SK-N-SH treated with all-trans-retinoic acid at 6 μM for 48 hours (cell line): ENCODE data around the gene PTOV1.

Experiments
- ATAC-seq: fragments of 200-7000 bp; cut with Tn5 transposase; 3 replicates; pipeline ENCODE4 v1.9.1; 2020; ENCODE audit warnings: mild to moderate bottlenecking, moderate library complexity
- ARNTL ChIP-seq: fragments of 450-650 bp; formaldehyde crosslinking; IDR thresholded peaks from 2 replicates; pipeline ENCODE4 v1.5.0; 2020; ENCODE audit warnings: low read depth, mild to moderate bottlenecking, moderate library complexity, borderline replicate concordance
- BACH2 ChIP-seq: fragments of 250-450 bp; sonication (Bioruptor Pico); IDR thresholded peaks from 2 replicates; pipeline ENCODE4 v1.9.0; 2021; ENCODE audit warnings: mild to moderate bottlenecking, borderline replicate concordance
- CSDC2 ChIP-seq: fragments of 250-450 bp; sonication (Bioruptor Pico); IDR thresholded peaks from 2 replicates; pipeline ENCODE4 v1.5.0; 2020; ENCODE audit warnings: mild to moderate bottlenecking, moderate library complexity
- ESRRG ChIP-seq: fragments of 250-450 bp; sonication (Bioruptor Pico); IDR thresholded peaks from 2 replicates; pipeline ENCODE4 v1.6.1; 2021; ENCODE audit warnings: mild to moderate bottlenecking
- GLIS3 ChIP-seq: fragments of 250-450 bp; sonication (Bioruptor Pico); IDR thresholded peaks from 2 replicates; pipeline ENCODE4 v1.5.0; 2020; ENCODE audit warnings: mild to moderate bottlenecking, moderate library complexity
- OSR1 ChIP-seq: fragments of 250-450 bp; sonication (Bioruptor Pico); IDR thresholded peaks from 2 replicates; pipeline ENCODE4 v1.8.0; 2022; ENCODE audit warnings: moderate library complexity, mild to moderate bottlenecking, inconsistent platforms
- PPARA ChIP-seq: fragments of 250-450 bp; sonication (Bioruptor Pico); IDR thresholded peaks from 2 replicates; pipeline ENCODE4 v1.5.0; 2020; ENCODE audit warnings: mild to moderate bottlenecking, borderline replicate concordance
- RARB ChIP-seq: fragments of 250-450 bp; sonication (Bioruptor Pico); IDR thresholded peaks from 2 replicates; pipeline ENCODE4 v1.8.0; 2021; ENCODE audit warnings: mild to moderate bottlenecking, moderate library complexity
- TCF4 ChIP-seq: fragments of 250-450 bp; sonication (Bioruptor Pico); IDR thresholded peaks from 2 replicates; pipeline ENCODE4 v1.8.0; 2021; ENCODE audit warnings: mild to moderate bottlenecking, moderate library complexity, borderline replicate concordance
- TOX ChIP-seq: fragments of 250-450 bp; sonication (Bioruptor Pico); IDR thresholded peaks from 2 replicates; pipeline ENCODE4 v1.8.0; 2021; ENCODE audit warnings: mild to moderate bottlenecking, moderate library complexity, borderline replicate concordance
- ZC3H10 ChIP-seq: fragments of 250-450 bp; sonication (Bioruptor Pico); IDR thresholded peaks from 2 replicates; pipeline ENCODE4 v1.5.1; 2021; ENCODE audit warnings: mild to moderate bottlenecking, moderate library complexity
- ZFP3 ChIP-seq: fragments of 250-450 bp; sonication (Bioruptor Pico); IDR thresholded peaks from 2 replicates; pipeline ENCODE4 v1.5.0; 2020; ENCODE audit warnings: mild to moderate bottlenecking, moderate library complexity
- ZFP30 ChIP-seq: fragments of 450-650 bp; formaldehyde crosslinking; IDR thresholded peaks from 2 replicates; pipeline ENCODE4 v1.5.0; 2022; ENCODE audit warnings: mild to moderate bottlenecking, moderate library complexity
- ZNF565 ChIP-seq: fragments of 450-650 bp; formaldehyde crosslinking; conservative IDR thresholded peaks from 2 replicates; pipeline ENCODE4 v1.5.0; 2020; ENCODE audit warnings: low read depth, mild to moderate bottlenecking, moderate library complexity
- ZNF70 ChIP-seq: fragments of 450-650 bp; formaldehyde crosslinking; IDR thresholded peaks from 2 replicates; pipeline ENCODE4 v1.5.0; 2020; ENCODE audit warnings: mild to moderate bottlenecking, moderate library complexity
- ZNF8 ChIP-seq: fragments of 450-650 bp; formaldehyde crosslinking; IDR thresholded peaks from 2 replicates; pipeline ENCODE4 v1.5.0; 2020; ENCODE audit warnings: mild to moderate bottlenecking, moderate library complexity
- TF ChIP-seq, protein P1 (sequence below): fragments of 250-450 bp; sonication (Bioruptor Pico); IDR thresholded peaks from 2 replicates; pipeline ENCODE4 v1.8.0; 2021; ENCODE audit warnings: low read depth, mild to moderate bottlenecking, moderate library complexity, borderline replicate concordance
- TF ChIP-seq, protein P2 (sequence below): fragments of 250-450 bp; sonication (Bioruptor Pico); IDR thresholded peaks from 2 replicates; pipeline ENCODE4 v1.5.0; 2020; ENCODE audit warnings: mild to moderate bottlenecking, moderate library complexity
- TF ChIP-seq, protein P3 (sequence below): fragments of 250-450 bp; sonication (Bioruptor Pico); IDR thresholded peaks from 2 replicates; pipeline ENCODE4 v1.5.1; 2021; ENCODE audit warnings: mild to moderate bottlenecking, moderate library complexity
- TF ChIP-seq, protein P4 (sequence below): fragments of 250-450 bp; sonication (Bioruptor Pico); IDR thresholded peaks from 2 replicates; pipeline ENCODE4 v1.5.1; 2020; ENCODE audit warnings: low read depth, mild to moderate bottlenecking, moderate library complexity

Gene PTOV1

DNA sequence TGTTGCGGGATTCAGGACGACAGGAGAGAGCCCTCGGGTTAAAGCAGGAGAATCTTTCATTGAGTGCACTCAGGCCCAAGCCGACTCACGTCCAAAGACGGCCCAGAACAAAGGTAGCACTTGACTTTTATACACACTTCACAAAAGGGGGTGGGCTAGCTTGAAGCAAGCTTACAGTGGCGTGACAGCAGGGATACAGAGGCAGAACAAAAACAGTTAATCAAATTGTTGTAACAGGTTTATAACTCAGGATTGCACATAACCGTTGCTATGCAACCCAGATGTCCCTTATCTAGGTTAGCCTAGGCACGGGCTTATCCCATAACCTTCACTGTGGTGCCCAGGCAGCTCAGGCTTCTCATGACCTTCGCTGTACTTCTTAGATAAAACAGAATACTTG is 30.8 kb upstream of the PTOV1 start:
- no peak for TF ChIP-seq BACH2 (CRISPR knock-in tag)
- TF ChIP-seq OSR1 (CRISPR knock-in tag) = no peak
- TF ChIP-seq, protein P1, sequence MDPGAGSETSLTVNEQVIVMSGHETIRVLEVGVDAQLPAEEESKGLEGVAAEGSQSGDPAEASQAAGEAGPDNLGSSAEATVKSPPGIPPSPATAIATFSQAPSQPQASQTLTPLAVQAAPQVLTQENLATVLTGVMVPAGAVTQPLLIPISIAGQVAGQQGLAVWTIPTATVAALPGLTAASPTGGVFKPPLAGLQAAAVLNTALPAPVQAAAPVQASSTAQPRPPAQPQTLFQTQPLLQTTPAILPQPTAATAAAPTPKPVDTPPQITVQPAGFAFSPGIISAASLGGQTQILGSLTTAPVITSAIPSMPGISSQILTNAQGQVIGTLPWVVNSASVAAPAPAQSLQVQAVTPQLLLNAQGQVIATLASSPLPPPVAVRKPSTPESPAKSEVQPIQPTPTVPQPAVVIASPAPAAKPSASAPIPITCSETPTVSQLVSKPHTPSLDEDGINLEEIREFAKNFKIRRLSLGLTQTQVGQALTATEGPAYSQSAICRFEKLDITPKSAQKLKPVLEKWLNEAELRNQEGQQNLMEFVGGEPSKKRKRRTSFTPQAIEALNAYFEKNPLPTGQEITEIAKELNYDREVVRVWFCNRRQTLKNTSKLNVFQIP = no peak

DNA sequence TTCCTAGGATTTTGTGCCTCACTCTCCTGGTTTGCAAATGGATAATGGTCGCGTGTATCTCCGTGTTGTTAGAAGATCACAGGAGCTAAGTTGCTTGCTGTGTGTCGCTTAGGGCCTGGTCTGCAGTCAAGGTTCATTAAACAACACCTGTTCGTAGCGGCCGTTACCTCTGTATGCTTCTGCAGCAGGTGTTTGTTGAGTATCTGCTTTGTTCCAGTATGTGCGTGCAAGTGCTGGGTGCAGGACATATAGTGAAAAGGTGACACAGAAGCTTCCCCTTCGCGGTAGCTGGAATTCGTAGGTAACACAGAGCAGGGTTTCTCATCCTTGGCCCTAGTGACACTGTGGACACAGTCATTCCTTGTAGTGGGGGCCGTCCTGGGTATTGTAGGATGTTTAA is 27.5 kb upstream of the PTOV1 start:
- no peak for ATAC-seq
- no peak for TF ChIP-seq ESRRG (CRISPR knock-in tag)
- TF ChIP-seq ZFP30 (CRISPR knock-in tag) = no peak
- TF ChIP-seq, protein P2, sequence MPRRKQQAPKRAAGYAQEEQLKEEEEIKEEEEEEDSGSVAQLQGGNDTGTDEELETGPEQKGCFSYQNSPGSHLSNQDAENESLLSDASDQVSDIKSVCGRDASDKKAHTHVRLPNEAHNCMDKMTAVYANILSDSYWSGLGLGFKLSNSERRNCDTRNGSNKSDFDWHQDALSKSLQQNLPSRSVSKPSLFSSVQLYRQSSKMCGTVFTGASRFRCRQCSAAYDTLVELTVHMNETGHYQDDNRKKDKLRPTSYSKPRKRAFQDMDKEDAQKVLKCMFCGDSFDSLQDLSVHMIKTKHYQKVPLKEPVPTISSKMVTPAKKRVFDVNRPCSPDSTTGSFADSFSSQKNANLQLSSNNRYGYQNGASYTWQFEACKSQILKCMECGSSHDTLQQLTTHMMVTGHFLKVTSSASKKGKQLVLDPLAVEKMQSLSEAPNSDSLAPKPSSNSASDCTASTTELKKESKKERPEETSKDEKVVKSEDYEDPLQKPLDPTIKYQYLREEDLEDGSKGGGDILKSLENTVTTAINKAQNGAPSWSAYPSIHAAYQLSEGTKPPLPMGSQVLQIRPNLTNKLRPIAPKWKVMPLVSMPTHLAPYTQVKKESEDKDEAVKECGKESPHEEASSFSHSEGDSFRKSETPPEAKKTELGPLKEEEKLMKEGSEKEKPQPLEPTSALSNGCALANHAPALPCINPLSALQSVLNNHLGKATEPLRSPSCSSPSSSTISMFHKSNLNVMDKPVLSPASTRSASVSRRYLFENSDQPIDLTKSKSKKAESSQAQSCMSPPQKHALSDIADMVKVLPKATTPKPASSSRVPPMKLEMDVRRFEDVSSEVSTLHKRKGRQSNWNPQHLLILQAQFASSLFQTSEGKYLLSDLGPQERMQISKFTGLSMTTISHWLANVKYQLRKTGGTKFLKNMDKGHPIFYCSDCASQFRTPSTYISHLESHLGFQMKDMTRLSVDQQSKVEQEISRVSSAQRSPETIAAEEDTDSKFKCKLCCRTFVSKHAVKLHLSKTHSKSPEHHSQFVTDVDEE (CRISPR knock-in tag) = no peak
- TF ChIP-seq GLIS3 (CRISPR knock-in tag) = no peak
- no peak for TF ChIP-seq CSDC2 (CRISPR knock-in tag)
- TF ChIP-seq TCF4 (CRISPR knock-in tag) = no peak
- TF ChIP-seq RARB (CRISPR knock-in tag) = no peak
- TF ChIP-seq ZNF8 = no peak
- no peak for TF ChIP-seq ZFP3 (CRISPR knock-in tag)
- no peak for TF ChIP-seq TOX
- TF ChIP-seq ZC3H10 (CRISPR knock-in tag) = no peak
- TF ChIP-seq, protein P3, sequence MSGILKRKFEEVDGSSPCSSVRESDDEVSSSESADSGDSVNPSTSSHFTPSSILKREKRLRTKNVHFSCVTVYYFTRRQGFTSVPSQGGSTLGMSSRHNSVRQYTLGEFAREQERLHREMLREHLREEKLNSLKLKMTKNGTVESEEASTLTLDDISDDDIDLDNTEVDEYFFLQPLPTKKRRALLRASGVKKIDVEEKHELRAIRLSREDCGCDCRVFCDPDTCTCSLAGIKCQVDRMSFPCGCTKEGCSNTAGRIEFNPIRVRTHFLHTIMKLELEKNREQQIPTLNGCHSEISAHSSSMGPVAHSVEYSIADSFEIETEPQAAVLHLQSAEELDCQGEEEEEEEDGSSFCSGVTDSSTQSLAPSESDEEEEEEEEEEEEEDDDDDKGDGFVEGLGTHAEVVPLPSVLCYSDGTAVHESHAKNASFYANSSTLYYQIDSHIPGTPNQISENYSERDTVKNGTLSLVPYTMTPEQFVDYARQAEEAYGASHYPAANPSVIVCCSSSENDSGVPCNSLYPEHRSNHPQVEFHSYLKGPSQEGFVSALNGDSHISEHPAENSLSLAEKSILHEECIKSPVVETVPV (CRISPR knock-in tag) = no peak
- no peak for TF ChIP-seq PPARA
- no peak for TF ChIP-seq ARNTL
- TF ChIP-seq BACH2 (CRISPR knock-in tag) = no peak
- TF ChIP-seq ZNF565 = no peak
- TF ChIP-seq ZNF70 (CRISPR knock-in tag) = no peak
- TF ChIP-seq, protein P1 = no peak
- TF ChIP-seq, protein P4, sequence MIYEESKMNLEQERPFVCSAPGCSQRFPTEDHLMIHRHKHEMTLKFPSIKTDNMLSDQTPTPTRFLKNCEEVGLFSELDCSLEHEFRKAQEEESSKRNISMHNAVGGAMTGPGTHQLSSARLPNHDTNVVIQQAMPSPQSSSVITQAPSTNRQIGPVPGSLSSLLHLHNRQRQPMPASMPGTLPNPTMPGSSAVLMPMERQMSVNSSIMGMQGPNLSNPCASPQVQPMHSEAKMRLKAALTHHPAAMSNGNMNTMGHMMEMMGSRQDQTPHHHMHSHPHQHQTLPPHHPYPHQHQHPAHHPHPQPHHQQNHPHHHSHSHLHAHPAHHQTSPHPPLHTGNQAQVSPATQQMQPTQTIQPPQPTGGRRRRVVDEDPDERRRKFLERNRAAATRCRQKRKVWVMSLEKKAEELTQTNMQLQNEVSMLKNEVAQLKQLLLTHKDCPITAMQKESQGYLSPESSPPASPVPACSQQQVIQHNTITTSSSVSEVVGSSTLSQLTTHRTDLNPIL (CRISPR knock-in tag) = no peak

More for the DNA sequence above, 30.8 kb upstream of the PTOV1 start:
- no peak for ATAC-seq

DNA sequence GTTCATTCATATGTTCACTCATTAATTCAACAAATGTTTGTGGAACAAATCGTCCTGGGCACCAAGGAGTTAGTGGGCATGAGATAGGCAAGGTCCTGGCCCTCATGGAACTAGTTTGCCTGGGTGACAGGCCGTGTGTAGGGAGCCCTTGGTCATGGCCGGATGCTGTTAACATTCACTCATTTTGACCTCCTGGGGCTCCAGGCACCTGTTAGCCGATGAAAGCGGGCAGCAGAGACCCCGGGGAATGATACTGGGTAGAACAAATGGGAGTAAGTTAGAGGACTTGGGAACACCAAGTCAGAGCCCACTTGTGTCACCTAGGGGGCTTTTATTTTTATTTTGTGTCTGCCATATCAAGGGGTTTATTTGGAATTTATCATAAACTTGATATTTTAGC is 26.3 kb upstream of the PTOV1 start:
- TF ChIP-seq, protein P3 (CRISPR knock-in tag) = no peak
- TF ChIP-seq ZFP3 (CRISPR knock-in tag) (no peak), PPARA (no peak)
- no peak for ATAC-seq
